ENCODE measurements around the gene TRIM31.

TRIM31 gene

GRCh38 chr6:30113841-30114240, 951 bp upstream of the TRIM31 start:
- no peak for DNase-seq (ENCODE audit: low read depth in 2 of 3, low spot score in 2 of 3)

- DNase-seq (ENCODE audit: low read depth in 2 of 3, low spot score in 2 of 3), result no peak
Measured at GRCh38 chr6:30112402-30112994, 392 bp downstream of the TRIM31 start.

- no peak for DNase-seq (ENCODE audit: low read depth in 2 of 3, low spot score in 2 of 3)
Measured at GRCh38 chr6:30111266-30111856, 1.5 kb downstream of the TRIM31 start.

- DNase-seq (ENCODE audit: low read depth in 2 of 3, low spot score in 2 of 3), result no peak
Measured at GRCh38 chr6:30104661-30105060, 8.2 kb downstream of the TRIM31 start.

GRCh38 chr6:30103872-30104179, 9.1 kb downstream of the TRIM31 start:
- no peak for DNase-seq (ENCODE audit: low read depth in 2 of 3, low spot score in 2 of 3)

GRCh38 chr6:30102970-30103871, 9.7 kb downstream of the TRIM31 start:
- peak; percentile 54 to 60 (median 57) for DNase-seq (ENCODE audit: low read depth in 2 of 3, low spot score in 2 of 3)

GRCh38 chr6:30102414-30102969, 10.4 kb downstream of the TRIM31 start:
- DNase-seq (ENCODE audit: low read depth in 2 of 3, low spot score in 2 of 3), result no peak

GRCh38 chr6:30101444-30102413, 11.2 kb downstream of the TRIM31 start:
- DNase-seq (ENCODE audit: low read depth in 2 of 3, low spot score in 2 of 3), result peak; percentile 47

GRCh38 chr6:30100585-30101443, 12.1 kb downstream of the TRIM31 start:
- no peak for DNase-seq (ENCODE audit: low read depth in 2 of 3, low spot score in 2 of 3)

GRCh38 chr6:30100154-30100553, 12.7 kb downstream of the TRIM31 start:
- DNase-seq (ENCODE audit: low read depth in 2 of 3, low spot score in 2 of 3), result no peak

GRCh38 chr6:30097902-30098768, 14.8 kb downstream of the TRIM31 start:
- no peak for DNase-seq (ENCODE audit: low read depth in 2 of 3, low spot score in 2 of 3)

- DNase-seq (ENCODE audit: low read depth in 2 of 3, low spot score in 2 of 3), result no peak
Measured at GRCh38 chr6:30096829-30097228, 16.1 kb downstream of the TRIM31 start.

- no peak for DNase-seq (ENCODE audit: low read depth in 2 of 3, low spot score in 2 of 3)
Measured at GRCh38 chr6:30093951-30094661, 18.8 kb downstream of the TRIM31 start.

GRCh38 chr6:30092852-30093543, 19.9 kb downstream of the TRIM31 start:
- no peak for DNase-seq (ENCODE audit: low read depth in 2 of 3, low spot score in 2 of 3)

- DNase-seq (ENCODE audit: low read depth in 2 of 3, low spot score in 2 of 3), result no peak
Measured at GRCh38 chr6:30091577-30092381, 21.1 kb downstream of the TRIM31 start.

GRCh38 chr6:30087876-30088275, 25.0 kb downstream of the TRIM31 start:
- no peak for DNase-seq (ENCODE audit: low read depth in 2 of 3, low spot score in 2 of 3)

GRCh38 chr6:30077218-30077617, 35.7 kb downstream of the TRIM31 start:
- DNase-seq (ENCODE audit: low read depth in 2 of 3, low spot score in 2 of 3), result no peak
